Measurements from ENCODE around the gene UGT2B17. TPM values are rescaled to one million over a fixed set of nuclear protein-coding genes. Genes with fewer than 3 reads are reported as not detected.

The UGT2B17 gene
- total RNA-seq, 1 experiment from 2014 or later: not detected

Other genes with a start within 250 kb of the UGT2B17 start
- 53.0 and 83.7 TPM in 2 replicates for gene YTHDC1, start 226.2 kb downstream of the UGT2B17 start, total RNA-seq (2014; rRNA removed; shearing (Covaris generic))
- 3.5 and 3.6 TPM in 2 replicates for gene TMPRSS11E, start 128.9 kb downstream of the UGT2B17 start, total RNA-seq (2014; rRNA removed; shearing (Covaris generic))
- not detected in 2 replicates for gene UGT2B15, start 94.3 kb upstream of the UGT2B17 start, total RNA-seq (2014; rRNA removed; shearing (Covaris generic))
- gene UGT2B10, start 239.7 kb upstream of the UGT2B17 start, total RNA-seq (2014; rRNA removed; shearing (Covaris generic)): not detected in 2 replicates

All from H7 (cell line).